Upper lobe of right lung (tissue), 1 donor: ENCODE results near the gene UBE2I. TPM values are rescaled to one million over a fixed set of nuclear protein-coding genes. Genes with fewer than 3 reads are reported as not detected.

Experiments used
- ATAC-seq: fragments of 200-7000 bp; cut with Tn5 transposase; one replicate; pipeline ENCODE4 v1.9.1; 2020; ENCODE audit warnings: mild to moderate bottlenecking, moderate library complexity
- DNase-seq: peaks from one replicate; pipeline ENCODE4 v3.0.0-alpha.2; 2020
- H3K27ac ChIP-seq: fragments of 200-600 bp; one replicate; pipeline ENCODE4 v1.8.0; 2022
- H3K27me3 ChIP-seq: fragments of 200-600 bp; one replicate; pipeline ENCODE4 v1.8.0; 2022; ENCODE audit warnings: mild to moderate bottlenecking
- H3K36me3 ChIP-seq: fragments of 200-600 bp; one replicate; pipeline ENCODE4 v1.8.0; 2022
- H3K4me1 ChIP-seq: fragments of 200-600 bp; one replicate; pipeline ENCODE4 v1.8.0; 2022
- H3K4me3 ChIP-seq: fragments of 200-600 bp; one replicate; pipeline ENCODE4 v1.8.0; 2022; ENCODE audit warnings: mild to moderate bottlenecking
- H3K9me3 ChIP-seq: fragments of 200-600 bp; one replicate; pipeline ENCODE4 v1.8.0; 2022
- CTCF ChIP-seq: fragments of 200-600 bp; IDR thresholded peaks from one replicate; pipeline ENCODE4 v1.8.0; 2022; ENCODE audit warnings: antibody characterized with exemption
- intact Hi-C: fragments of 100-400 bp; cut with DNase I; formaldehyde crosslinking; loops from one replicate; pipeline ENCODE4 v1.11.0; 2022
- total RNA-seq: library from RNA; stranded (reverse); fragmentation: NEBNext Ultra II Directional; extraction: Animal tissue kit (Norgen Biotek cat#: 25700); gene quantifications from one replicate; pipeline ENCODE4 v1.2.1, GENCODE V29; 2021
- donor health status: DM: no; HTN: yes; CAD: no; lungs with severe emphysema.

The UBE2I gene
- total RNA-seq, 1 donor from 2014 or later, result 95.6 TPM

GRCh38 chr16:1337486-1337885 lies 28.1 kb downstream of the UBE2I start:
- H3K27me3 ChIP-seq, result peaks cover 40% of the 10 kb centered on the region
- H3K27ac ChIP-seq, result no peak overlapping the region
- no peaks in the 10 kb centered on the region for H3K36me3 ChIP-seq
- H3K4me1 ChIP-seq, result peaks cover 21% of the 10 kb centered on the region
- H3K4me3 ChIP-seq, result no peak overlapping the region
- no peak for TF ChIP-seq CTCF
- DNase-seq, result no peak
- no peak for ATAC-seq
- no peaks in the 10 kb centered on the region for H3K9me3 ChIP-seq
- intact Hi-C loops, result no loop called here

- Histone ChIP-seq H3K36me3 (no peaks in the 10 kb centered on the region), H3K27ac (no peak overlapping the region), H3K4me3 (no peak overlapping the region), H3K27me3 (peaks cover 33% of the 10 kb centered on the region), H3K9me3 (no peaks in the 10 kb centered on the region), H3K4me1 (peaks cover 16% of the 10 kb centered on the region)
- intact Hi-C loops, result no loop called here
- ATAC-seq (no peak), DNase-seq (no peak)
- peak; percentile 18 for TF ChIP-seq CTCF
These were observed 28.8 kb downstream of the UBE2I start for GRCh38 chr16:1338119-1338730.

GRCh38 chr16:1338855-1339675 lies 29.6 kb downstream of the UBE2I start:
- Histone ChIP-seq H3K4me3 (no peak overlapping the region), H3K9me3 (no peaks in the 10 kb centered on the region), H3K27me3 (peaks cover 27% of the 10 kb centered on the region), H3K36me3 (no peaks in the 10 kb centered on the region), H3K4me1 (peaks cover 13% of the 10 kb centered on the region), H3K27ac (no peak overlapping the region)
- no peak for ATAC-seq
- DNase-seq, result no peak
- TF ChIP-seq CTCF, result no peak
- intact Hi-C loops, result no loop called here

GRCh38 chr16:1340730-1341494 lies 31.5 kb downstream of the UBE2I start:
- H3K36me3 ChIP-seq, result no peaks in the 10 kb centered on the region
- no peaks in the 10 kb centered on the region for H3K9me3 ChIP-seq
- peaks cover 8% of the 10 kb centered on the region for H3K4me1 ChIP-seq
- H3K27me3 ChIP-seq, result peaks cover 9% of the 10 kb centered on the region
- no peak for ATAC-seq
- no peak overlapping the region for H3K27ac ChIP-seq
- DNase-seq, result no peak
- no peak for TF ChIP-seq CTCF
- intact Hi-C loops, result no loop called here
- H3K4me3 ChIP-seq, result no peak overlapping the region

- Histone ChIP-seq H3K9me3 (no peaks in the 10 kb centered on the region), H3K27me3 (peaks cover under 1% of the 10 kb centered on the region), H3K27ac (no peak overlapping the region), H3K36me3 (no peaks in the 10 kb centered on the region), H3K4me3 (no peak overlapping the region), H3K4me1 (peaks cover 8% of the 10 kb centered on the region)
- no peak for TF ChIP-seq CTCF
- intact Hi-C loops, result no loop called here
- DNase-seq, result no peak
- no peak for ATAC-seq
These were observed 32.3 kb downstream of the UBE2I start for GRCh38 chr16:1341495-1342420.
